ENCODE measurements around the gene CAPZA1. TPM values are rescaled to one million over a fixed set of nuclear protein-coding genes. Genes with fewer than 3 reads are reported as not detected.

The CAPZA1 gene
- total RNA-seq, 2 donors from 2014 or later: 87.3 to 144 TPM

DNA sequence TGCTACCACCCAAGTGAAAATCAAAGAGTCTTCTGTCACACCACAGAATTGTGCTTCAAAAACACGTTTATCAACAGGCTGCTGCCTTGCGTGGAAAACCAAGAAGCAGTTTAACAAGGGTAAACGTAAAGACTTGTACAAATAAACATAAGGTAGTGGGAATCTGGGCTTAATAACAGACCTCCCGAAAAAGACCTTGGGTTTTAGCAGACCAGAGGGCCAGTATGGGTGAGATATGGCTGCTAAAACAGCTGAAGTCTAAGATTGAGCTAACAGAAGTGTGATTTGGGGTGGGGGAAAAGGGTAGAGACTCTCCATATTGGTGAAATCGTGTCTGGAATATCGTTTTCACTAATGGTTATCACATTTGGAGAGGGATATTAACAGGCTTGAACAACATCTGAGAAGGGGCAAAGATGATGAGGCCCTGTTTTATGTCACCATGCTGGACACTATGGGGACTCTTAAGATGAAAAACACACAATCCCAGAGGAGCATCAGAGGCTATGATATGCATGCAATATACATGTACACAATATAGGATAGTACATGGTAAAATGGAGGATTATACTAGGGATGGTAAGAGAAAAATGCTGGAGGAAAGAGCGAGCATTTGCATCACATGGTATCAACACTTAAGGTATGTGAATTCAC, 56.2 kb downstream of the CAPZA1 start:
- TF ChIP-seq CTCF (IDR thresholded peaks at IDR 0.05): no peak
- Histone ChIP-seq H3K4me3 (peak overlapping the region; percentile 95), H3K36me3 (no peaks in the 10 kb centered on the region), H3K27ac (peak overlapping the region; percentile 75 to 86), H3K27me3 (replicated peaks; ENCODE audit: insufficient read depth) (no peaks in the 10 kb centered on the region), H3K4me1 (ENCODE audit: control insufficient read depth in 1 of 2, low read depth in 2 of 2) (peaks cover 11 to 24% of the 10 kb centered on the region in 2 donors), H3K9me3 (no peaks in the 10 kb centered on the region)
- no peak for DNase-seq (ENCODE audit: low spot score)
- ATAC-seq (ENCODE audit: insufficient number of reproducible peaks, low FRiP score, low read depth): no peak

GRCh38 chr1:112676543-112676942, 56.9 kb downstream of the CAPZA1 start:
- no peaks in the 10 kb centered on the region for H3K27me3 ChIP-seq (replicated peaks; ENCODE audit: insufficient read depth)
- ATAC-seq (ENCODE audit: insufficient number of reproducible peaks, low FRiP score, low read depth) (no peak), DNase-seq (ENCODE audit: low spot score) (no peak)
- no peak overlapping the region for H3K4me3 ChIP-seq
- no peak overlapping the region for H3K27ac ChIP-seq
- TF ChIP-seq CTCF (IDR thresholded peaks at IDR 0.05): no peak
- no peaks in the 10 kb centered on the region for H3K36me3 ChIP-seq
- no peaks in the 10 kb centered on the region for H3K9me3 ChIP-seq
- peaks cover 11 to 24% of the 10 kb centered on the region in 2 donors for H3K4me1 ChIP-seq (ENCODE audit: control insufficient read depth in 1 of 2, low read depth in 2 of 2)

- no peak for TF ChIP-seq CTCF (IDR thresholded peaks at IDR 0.05)
- H3K36me3 ChIP-seq: no peaks in the 10 kb centered on the region
- H3K4me1 ChIP-seq (ENCODE audit: control insufficient read depth in 1 of 2, low read depth in 2 of 2): peaks cover 11 to 24% of the 10 kb centered on the region in 2 donors
- ATAC-seq (ENCODE audit: insufficient number of reproducible peaks, low FRiP score, low read depth) (no peak), DNase-seq (ENCODE audit: low spot score) (no peak)
- no peaks in the 10 kb centered on the region for H3K9me3 ChIP-seq
- no peaks in the 10 kb centered on the region for H3K27me3 ChIP-seq (replicated peaks; ENCODE audit: insufficient read depth)
- H3K27ac ChIP-seq: no peak overlapping the region
- no peak overlapping the region for H3K4me3 ChIP-seq
Measured at GRCh38 chr1:112677501-112677900, 57.9 kb downstream of the CAPZA1 start.

DNA sequence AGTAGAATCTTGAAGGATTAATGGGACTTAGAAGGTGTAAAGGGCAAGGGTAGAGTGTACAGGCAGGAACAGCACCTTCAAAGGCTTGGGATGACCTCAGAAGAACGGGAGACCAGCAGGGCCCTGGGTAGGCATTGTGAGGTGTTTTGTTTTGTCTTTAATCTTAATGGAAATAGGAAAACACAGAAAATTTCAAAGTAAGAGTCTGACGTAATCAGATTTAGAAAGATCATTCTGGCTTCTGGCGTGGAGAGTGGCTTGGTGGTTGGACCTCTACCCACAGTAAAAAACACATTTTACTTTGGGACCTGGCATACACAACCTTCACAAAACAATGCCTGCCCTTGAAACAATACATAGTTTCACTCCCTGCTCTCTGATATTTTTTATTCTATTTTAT, 59.0 kb downstream of the CAPZA1 start:
- Histone ChIP-seq H3K4me3 (no peak overlapping the region), H3K27ac (no peak overlapping the region), H3K27me3 (replicated peaks; ENCODE audit: insufficient read depth) (no peaks in the 10 kb centered on the region), H3K4me1 (ENCODE audit: control insufficient read depth in 1 of 2, low read depth in 2 of 2) (peaks cover 7 to 19% of the 10 kb centered on the region in 2 donors), H3K9me3 (no peaks in the 10 kb centered on the region), H3K36me3 (no peaks in the 10 kb centered on the region)
- no peak for DNase-seq (ENCODE audit: low spot score)
- no peak for TF ChIP-seq CTCF (IDR thresholded peaks at IDR 0.05)
- no peak for ATAC-seq (ENCODE audit: insufficient number of reproducible peaks, low FRiP score, low read depth)

DNA sequence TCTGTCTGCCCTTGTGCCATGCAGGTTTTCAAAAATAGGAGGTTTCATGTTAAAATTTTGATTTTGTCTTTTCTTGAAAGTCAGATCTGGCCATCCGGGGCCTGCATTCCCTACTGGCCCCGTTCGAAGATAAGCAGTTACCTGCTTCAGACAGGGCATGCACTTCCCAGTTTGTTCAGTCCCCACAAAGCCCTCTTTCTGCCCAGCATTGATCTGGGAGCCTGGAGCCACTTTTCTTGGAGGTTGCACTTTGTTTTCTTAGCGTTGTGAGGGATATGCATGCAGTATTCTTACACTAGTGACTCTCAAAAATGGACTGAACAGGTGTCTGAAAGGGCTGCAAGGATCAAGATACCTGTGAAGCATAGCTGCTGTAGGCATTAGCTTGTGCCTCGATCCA, 66.3 kb downstream of the CAPZA1 start:
- no peak for TF ChIP-seq CTCF (IDR thresholded peaks at IDR 0.05)
- Histone ChIP-seq H3K27me3 (replicated peaks; ENCODE audit: insufficient read depth) (no peaks in the 10 kb centered on the region), H3K9me3 (no peaks in the 10 kb centered on the region), H3K27ac (no peak overlapping the region), H3K4me3 (no peak overlapping the region), H3K36me3 (peaks cover 8% of the 10 kb centered on the region), H3K4me1 (ENCODE audit: control insufficient read depth in 1 of 2, low read depth in 2 of 2) (no peaks in the 10 kb centered on the region)
- no peak for DNase-seq (ENCODE audit: low spot score)
- no peak for ATAC-seq (ENCODE audit: insufficient number of reproducible peaks, low FRiP score, low read depth)

Data from thoracic aorta (tissue), 2 donors.